Measurements from ENCODE around the gene FLNB. TPM values are rescaled to one million over a fixed set of nuclear protein-coding genes. Genes with fewer than 3 reads are reported as not detected.

The FLNB gene
- total and polyA plus RNA-seq, 2 of the 13 experiments (the other 11 are each of a cell fraction or from before 2014, with no cell fraction given), result 106 to 130 TPM

DNA sequence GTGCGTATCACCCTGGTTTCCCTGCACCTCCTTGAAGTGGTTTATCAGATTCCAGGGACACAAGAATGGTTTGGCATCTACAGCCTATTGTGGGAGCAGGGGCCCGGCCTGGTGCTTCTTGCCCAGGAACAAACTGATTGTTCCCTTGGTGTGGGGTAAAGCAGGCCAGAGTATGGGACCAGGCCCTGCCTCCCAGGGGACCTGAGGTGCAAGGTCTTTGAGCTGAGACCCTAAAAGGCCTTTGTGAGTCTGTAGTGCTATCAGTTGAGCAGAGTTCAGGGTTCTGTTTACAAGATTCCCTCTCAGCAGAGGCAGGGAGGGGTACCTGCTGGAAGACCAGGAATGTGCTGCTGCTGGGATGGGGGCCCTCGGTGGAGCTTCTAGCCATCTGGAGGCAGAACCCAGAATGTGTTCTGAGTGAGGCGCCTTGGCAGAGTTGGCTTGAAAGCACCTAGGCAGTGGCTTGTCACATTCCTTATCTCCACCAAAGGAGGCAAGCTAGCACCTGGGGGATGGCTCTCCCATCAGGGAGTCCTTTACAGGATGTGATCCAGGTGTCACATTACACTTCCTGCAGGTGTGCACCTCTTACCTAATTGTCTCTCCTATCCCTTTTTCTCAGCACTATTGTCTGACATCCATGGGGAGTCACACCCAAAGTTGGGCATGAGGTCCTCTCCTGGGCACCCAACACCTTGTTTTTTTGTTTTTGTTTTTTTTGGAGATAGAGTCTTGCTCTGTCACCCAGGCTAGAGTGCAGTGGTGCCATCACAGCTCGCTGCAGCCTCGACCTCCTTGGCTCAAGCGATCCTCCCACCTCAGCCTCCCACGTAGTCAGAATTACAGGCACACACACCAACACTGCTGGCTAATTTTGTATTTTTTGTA lies 13.1 kb downstream of the FLNB start (continued):
- TF ChIP-seq, protein P1, sequence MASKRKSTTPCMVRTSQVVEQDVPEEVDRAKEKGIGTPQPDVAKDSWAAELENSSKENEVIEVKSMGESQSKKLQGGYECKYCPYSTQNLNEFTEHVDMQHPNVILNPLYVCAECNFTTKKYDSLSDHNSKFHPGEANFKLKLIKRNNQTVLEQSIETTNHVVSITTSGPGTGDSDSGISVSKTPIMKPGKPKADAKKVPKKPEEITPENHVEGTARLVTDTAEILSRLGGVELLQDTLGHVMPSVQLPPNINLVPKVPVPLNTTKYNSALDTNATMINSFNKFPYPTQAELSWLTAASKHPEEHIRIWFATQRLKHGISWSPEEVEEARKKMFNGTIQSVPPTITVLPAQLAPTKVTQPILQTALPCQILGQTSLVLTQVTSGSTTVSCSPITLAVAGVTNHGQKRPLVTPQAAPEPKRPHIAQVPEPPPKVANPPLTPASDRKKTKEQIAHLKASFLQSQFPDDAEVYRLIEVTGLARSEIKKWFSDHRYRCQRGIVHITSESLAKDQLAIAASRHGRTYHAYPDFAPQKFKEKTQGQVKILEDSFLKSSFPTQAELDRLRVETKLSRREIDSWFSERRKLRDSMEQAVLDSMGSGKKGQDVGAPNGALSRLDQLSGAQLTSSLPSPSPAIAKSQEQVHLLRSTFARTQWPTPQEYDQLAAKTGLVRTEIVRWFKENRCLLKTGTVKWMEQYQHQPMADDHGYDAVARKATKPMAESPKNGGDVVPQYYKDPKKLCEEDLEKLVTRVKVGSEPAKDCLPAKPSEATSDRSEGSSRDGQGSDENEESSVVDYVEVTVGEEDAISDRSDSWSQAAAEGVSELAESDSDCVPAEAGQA (IDR thresholded peaks at IDR 0.05; ENCODE audit: low read depth), result no peak
- TF ChIP-seq, protein P1 (CRISPR knock-in tag; IDR thresholded peaks at IDR 0.05; ENCODE audit: borderline replicate concordance), result no peak
- TF ChIP-seq ZNF547 (CRISPR knock-in tag; IDR thresholded peaks at IDR 0.05) (peak; percentile 29; the same call in 1 of the 2 replicates), GTF3A (CRISPR knock-in tag; conservative IDR thresholded peaks at IDR 0.05) (no peak), SIX1 (CRISPR knock-in tag; IDR thresholded peaks at IDR 0.05; ENCODE audit: borderline replicate concordance) (peak; percentile 79; the same call in 1 of the 2 replicates), CCDC6 (CRISPR knock-in tag; IDR thresholded peaks at IDR 0.05) (0 out of 2 replicates have a peak, but pooled peaks have one; percentile 52), SCMH1 (CRISPR knock-in tag; IDR thresholded peaks at IDR 0.05; ENCODE audit: borderline replicate concordance) (no peak), ONECUT2 (CRISPR knock-in tag; IDR thresholded peaks at IDR 0.05) (0 out of 2 replicates have a peak, but pooled peaks have one; percentile 25), ZMYM2 (CRISPR knock-in tag; IDR thresholded peaks at IDR 0.05) (no peak), RXRB (CRISPR knock-in tag; IDR thresholded peaks at IDR 0.05; ENCODE audit: borderline replicate concordance) (peak; percentile 91)
- TF ChIP-seq, protein P2, sequence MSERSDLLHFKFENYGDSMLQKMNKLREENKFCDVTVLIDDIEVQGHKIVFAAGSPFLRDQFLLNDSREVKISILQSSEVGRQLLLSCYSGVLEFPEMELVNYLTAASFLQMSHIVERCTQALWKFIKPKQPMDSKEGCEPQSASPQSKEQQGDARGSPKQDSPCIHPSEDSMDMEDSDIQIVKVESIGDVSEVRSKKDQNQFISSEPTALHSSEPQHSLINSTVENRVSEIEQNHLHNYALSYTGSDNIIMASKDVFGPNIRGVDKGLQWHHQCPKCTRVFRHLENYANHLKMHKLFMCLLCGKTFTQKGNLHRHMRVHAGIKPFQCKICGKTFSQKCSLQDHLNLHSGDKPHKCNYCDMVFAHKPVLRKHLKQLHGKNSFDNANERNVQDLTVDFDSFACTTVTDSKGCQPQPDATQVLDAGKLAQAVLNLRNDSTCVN (CRISPR knock-in tag; IDR thresholded peaks at IDR 0.05; ENCODE audit: borderline replicate concordance), result 0 out of 2 replicates have a peak, but pooled peaks have one; percentile 36
- TF ChIP-seq, protein P3, sequence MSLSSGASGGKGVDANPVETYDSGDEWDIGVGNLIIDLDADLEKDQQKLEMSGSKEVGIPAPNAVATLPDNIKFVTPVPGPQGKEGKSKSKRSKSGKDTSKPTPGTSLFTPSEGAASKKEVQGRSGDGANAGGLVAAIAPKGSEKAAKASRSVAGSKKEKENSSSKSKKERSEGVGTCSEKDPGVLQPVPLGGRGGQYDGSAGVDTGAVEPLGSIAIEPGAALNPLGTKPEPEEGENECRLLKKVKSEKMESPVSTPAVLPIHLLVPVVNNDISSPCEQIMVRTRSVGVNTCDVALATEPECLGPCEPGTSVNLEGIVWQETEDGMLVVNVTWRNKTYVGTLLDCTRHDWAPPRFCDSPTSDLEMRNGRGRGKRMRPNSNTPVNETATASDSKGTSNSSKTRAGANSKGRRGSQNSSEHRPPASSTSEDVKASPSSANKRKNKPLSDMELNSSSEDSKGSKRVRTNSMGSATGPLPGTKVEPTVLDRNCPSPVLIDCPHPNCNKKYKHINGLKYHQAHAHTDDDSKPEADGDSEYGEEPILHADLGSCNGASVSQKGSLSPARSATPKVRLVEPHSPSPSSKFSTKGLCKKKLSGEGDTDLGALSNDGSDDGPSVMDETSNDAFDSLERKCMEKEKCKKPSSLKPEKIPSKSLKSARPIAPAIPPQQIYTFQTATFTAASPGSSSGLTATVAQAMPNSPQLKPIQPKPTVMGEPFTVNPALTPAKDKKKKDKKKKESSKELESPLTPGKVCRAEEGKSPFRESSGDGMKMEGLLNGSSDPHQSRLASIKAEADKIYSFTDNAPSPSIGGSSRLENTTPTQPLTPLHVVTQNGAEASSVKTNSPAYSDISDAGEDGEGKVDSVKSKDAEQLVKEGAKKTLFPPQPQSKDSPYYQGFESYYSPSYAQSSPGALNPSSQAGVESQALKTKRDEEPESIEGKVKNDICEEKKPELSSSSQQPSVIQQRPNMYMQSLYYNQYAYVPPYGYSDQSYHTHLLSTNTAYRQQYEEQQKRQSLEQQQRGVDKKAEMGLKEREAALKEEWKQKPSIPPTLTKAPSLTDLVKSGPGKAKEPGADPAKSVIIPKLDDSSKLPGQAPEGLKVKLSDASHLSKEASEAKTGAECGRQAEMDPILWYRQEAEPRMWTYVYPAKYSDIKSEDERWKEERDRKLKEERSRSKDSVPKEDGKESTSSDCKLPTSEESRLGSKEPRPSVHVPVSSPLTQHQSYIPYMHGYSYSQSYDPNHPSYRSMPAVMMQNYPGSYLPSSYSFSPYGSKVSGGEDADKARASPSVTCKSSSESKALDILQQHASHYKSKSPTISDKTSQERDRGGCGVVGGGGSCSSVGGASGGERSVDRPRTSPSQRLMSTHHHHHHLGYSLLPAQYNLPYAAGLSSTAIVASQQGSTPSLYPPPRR (CRISPR knock-in tag; IDR thresholded peaks at IDR 0.05; ENCODE audit: borderline replicate concordance), result peak; percentile 80
- TF ChIP-seq, protein P4, sequence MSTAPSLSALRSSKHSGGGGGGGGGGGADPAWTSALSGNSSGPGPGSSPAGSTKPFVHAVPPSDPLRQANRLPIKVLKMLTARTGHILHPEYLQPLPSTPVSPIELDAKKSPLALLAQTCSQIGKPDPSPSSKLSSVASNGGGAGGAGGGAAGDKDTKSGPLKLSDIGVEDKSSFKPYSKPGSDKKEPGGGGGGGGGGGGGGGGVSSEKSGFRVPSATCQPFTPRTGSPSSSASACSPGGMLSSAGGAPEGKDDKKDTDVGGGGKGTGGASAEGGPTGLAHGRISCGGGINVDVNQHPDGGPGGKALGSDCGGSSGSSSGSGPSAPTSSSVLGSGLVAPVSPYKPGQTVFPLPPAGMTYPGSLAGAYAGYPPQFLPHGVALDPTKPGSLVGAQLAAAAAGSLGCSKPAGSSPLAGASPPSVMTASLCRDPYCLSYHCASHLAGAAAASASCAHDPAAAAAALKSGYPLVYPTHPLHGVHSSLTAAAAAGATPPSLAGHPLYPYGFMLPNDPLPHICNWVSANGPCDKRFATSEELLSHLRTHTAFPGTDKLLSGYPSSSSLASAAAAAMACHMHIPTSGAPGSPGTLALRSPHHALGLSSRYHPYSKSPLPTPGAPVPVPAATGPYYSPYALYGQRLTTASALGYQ (CRISPR knock-in tag; IDR thresholded peaks at IDR 0.05), result peak; percentile 74; the same call in 1 of the 2 replicates
